ENCODE measurements around the gene ATP2A2.

Gene ATP2A2

DNA sequence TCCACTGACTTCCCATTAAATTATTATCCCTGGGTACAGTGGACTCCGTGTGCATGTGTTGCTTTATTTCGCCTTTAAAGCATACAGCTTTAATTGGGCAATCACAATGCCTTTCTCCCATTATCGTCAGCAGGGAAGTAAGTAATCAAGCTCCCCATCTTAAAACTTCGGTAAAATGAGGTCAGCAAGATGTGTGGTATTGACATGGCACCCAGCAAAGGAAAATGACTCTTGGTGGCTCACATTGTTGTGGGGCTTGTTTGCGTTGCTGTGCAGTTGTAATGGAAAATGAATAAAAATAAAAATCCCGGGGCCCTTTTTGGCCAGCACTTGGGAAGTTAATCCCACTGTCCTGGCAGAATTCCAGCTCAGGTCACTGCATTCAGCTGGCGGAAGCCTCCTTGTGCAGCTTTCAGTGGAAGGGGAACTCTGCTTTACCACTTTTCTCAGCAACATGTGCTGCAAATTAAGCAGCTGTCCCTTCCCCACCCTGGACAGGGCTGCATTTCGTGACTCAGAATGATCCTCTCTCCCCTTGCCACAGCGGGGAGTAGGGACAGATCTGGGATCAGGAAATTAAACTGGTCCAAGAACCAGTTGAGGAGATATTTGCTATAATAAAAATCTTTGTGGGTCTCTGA is 13.9 kb upstream of the ATP2A2 start:
- Histone ChIP-seq H3K27ac (ENCODE audit: low read depth, low read length) (peak overlapping the region; percentile 15), H3K9ac (ENCODE audit: low read length) (no peak overlapping the region), H3K36me3 (ENCODE audit: control insufficient read depth, insufficient read depth, low read length) (peaks cover 2% of the 10 kb centered on the region), H3K4me3 (ENCODE audit: low read length) (no peak overlapping the region), H3K4me1 (ENCODE audit: control insufficient read depth, insufficient read depth, low read length) (peaks cover 12% of the 10 kb centered on the region), H3K27me3 (ENCODE audit: control insufficient read depth, insufficient read depth, low read length) (no peaks in the 10 kb centered on the region)

DNA sequence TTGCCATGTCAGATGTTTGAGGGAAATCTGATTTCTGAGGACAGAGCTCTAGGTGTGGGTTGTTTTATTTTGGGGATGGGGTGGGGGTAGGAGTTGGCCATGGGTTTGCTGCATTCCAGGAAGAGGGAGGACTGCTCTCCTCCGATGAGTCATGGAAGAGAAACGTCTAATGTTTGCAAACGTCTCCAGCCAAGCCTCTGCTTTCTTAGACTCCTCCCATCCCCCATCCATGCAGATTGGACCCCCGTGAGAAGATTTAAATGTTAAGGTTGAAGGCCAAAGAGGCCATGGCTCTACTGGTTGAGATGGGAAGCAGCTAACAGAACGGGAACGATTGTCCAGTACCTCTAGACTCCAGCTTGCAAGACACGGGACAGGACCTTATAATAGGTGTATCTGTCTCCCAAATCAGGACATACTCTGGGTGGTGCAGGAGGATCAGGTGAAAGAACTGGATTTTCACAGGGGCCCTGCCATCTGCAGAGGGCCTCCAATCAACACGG is 11.4 kb upstream of the ATP2A2 start:
- H3K27ac ChIP-seq (ENCODE audit: low read depth, low read length), result peak overlapping the region; percentile 11
- no peaks in the 10 kb centered on the region for H3K27me3 ChIP-seq (ENCODE audit: control insufficient read depth, insufficient read depth, low read length)
- no peak overlapping the region for H3K9ac ChIP-seq (ENCODE audit: low read length)
- peaks cover 2% of the 10 kb centered on the region for H3K36me3 ChIP-seq (ENCODE audit: control insufficient read depth, insufficient read depth, low read length)
- H3K4me1 ChIP-seq (ENCODE audit: control insufficient read depth, insufficient read depth, low read length), result peaks cover 12% of the 10 kb centered on the region
- peak overlapping the region; percentile 27 for H3K4me3 ChIP-seq (ENCODE audit: low read length)

- peaks cover 12% of the 10 kb centered on the region for H3K4me1 ChIP-seq (ENCODE audit: control insufficient read depth, insufficient read depth, low read length)
- H3K9ac ChIP-seq (ENCODE audit: low read length), result no peak overlapping the region
- H3K36me3 ChIP-seq (ENCODE audit: control insufficient read depth, insufficient read depth, low read length), result peaks cover 2% of the 10 kb centered on the region
- peak overlapping the region; percentile 11 for H3K27ac ChIP-seq (ENCODE audit: low read depth, low read length)
- H3K27me3 ChIP-seq (ENCODE audit: control insufficient read depth, insufficient read depth, low read length), result no peaks in the 10 kb centered on the region
- peak overlapping the region; percentile 27 for H3K4me3 ChIP-seq (ENCODE audit: low read length)
Measured at GRCh38 chr12:110270125-110270962, 10.7 kb upstream of the ATP2A2 start.

DNA sequence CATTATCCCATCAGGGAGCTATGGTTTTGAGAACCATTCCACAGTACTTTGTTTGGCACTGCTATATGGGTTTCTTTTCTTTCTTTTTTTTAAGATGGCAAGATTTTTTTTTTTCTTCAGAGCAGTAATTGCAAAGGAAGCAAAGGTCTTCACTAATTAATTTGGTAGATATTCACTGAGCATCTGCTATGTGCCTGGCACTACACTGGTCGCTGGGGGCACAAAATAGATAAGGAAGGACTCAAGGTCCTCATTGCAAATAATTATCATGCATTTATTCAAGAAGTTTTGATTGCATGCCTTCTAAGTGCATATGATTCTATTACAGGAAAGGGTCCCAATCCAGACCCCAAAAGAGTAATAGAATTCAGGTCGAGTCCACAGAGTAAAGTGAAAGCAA is 10.0 kb upstream of the ATP2A2 start:
- Histone ChIP-seq H3K4me1 (ENCODE audit: control insufficient read depth, insufficient read depth, low read length) (peaks cover 12% of the 10 kb centered on the region), H3K27me3 (ENCODE audit: control insufficient read depth, insufficient read depth, low read length) (no peaks in the 10 kb centered on the region), H3K27ac (ENCODE audit: low read depth, low read length) (no peak overlapping the region), H3K9ac (ENCODE audit: low read length) (no peak overlapping the region), H3K36me3 (ENCODE audit: control insufficient read depth, insufficient read depth, low read length) (peaks cover 2% of the 10 kb centered on the region), H3K4me3 (ENCODE audit: low read length) (no peak overlapping the region)

- no peak overlapping the region for H3K27ac ChIP-seq (ENCODE audit: low read depth, low read length)
Measured at GRCh38 chr12:110277530-110278254, 3.4 kb upstream of the ATP2A2 start.

DNA sequence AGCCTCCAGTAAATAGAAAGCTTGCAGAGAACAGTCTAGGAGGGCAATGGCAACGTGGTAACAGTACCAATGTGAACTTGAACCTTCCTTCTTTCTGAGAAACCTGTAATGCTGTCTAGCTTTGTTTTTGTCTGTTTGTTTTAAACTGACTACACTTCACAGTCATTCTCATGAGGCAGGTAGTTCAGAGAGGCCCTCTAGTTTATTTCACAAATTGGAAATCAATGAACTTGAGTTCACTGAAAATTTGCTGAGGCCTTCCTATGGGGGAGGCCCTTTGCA is 2.9 kb upstream of the ATP2A2 start:
- H3K9ac ChIP-seq (ENCODE audit: low read length), result no peak overlapping the region
- no peak overlapping the region for H3K4me3 ChIP-seq (ENCODE audit: low read length)
- no peak overlapping the region for H3K27ac ChIP-seq (ENCODE audit: low read depth, low read length)
- H3K27me3 ChIP-seq (ENCODE audit: control insufficient read depth, insufficient read depth, low read length), result no peaks in the 10 kb centered on the region
- H3K36me3 ChIP-seq (ENCODE audit: control insufficient read depth, insufficient read depth, low read length), result no peaks in the 10 kb centered on the region
- H3K4me1 ChIP-seq (ENCODE audit: control insufficient read depth, insufficient read depth, low read length), result peaks cover 5% of the 10 kb centered on the region

More at GRCh38 chr12:110277530-110278254, 3.4 kb upstream of the ATP2A2 start:
- no peaks in the 10 kb centered on the region for H3K4me1 ChIP-seq (ENCODE audit: control insufficient read depth, insufficient read depth, low read length)
- H3K4me3 ChIP-seq (ENCODE audit: low read length), result no peak overlapping the region
- no peaks in the 10 kb centered on the region for H3K36me3 ChIP-seq (ENCODE audit: control insufficient read depth, insufficient read depth, low read length)
- H3K27me3 ChIP-seq (ENCODE audit: control insufficient read depth, insufficient read depth, low read length), result no peaks in the 10 kb centered on the region
- H3K9ac ChIP-seq (ENCODE audit: low read length), result no peak overlapping the region

- H3K27ac ChIP-seq (ENCODE audit: low read depth, low read length), result peak overlapping the region; percentile 92
- H3K4me1 ChIP-seq (ENCODE audit: control insufficient read depth, insufficient read depth, low read length), result peaks cover 11% of the 10 kb centered on the region
- no peaks in the 10 kb centered on the region for H3K27me3 ChIP-seq (ENCODE audit: control insufficient read depth, insufficient read depth, low read length)
- H3K9ac ChIP-seq (ENCODE audit: low read length), result no peak overlapping the region
- H3K36me3 ChIP-seq (ENCODE audit: control insufficient read depth, insufficient read depth, low read length), result no peaks in the 10 kb centered on the region
- H3K4me3 ChIP-seq (ENCODE audit: low read length), result peak overlapping the region; percentile 85
Measured at GRCh38 chr12:110279566-110280375, 1.3 kb upstream of the ATP2A2 start.

DNA sequence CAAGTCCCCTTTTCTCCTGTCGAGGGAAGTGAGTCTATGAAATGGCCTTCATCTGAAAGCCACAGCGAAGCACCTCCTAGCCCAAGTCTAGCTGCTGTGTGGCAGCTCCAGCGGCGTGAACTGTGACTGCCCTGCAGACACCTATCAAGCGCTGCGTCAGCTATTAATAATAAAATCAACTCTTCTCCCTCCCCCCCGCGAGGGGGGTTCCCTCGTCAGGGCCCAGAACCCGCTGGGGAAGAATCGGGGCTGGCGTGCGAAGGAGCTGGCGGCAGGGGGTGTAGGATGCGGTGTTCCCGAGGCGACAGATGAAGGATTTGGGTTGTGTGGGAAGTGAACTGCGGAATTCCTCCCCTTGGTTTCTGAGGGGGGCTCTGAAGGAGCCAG is 662 bp upstream of the ATP2A2 start:
- Histone ChIP-seq H3K36me3 (ENCODE audit: control insufficient read depth, insufficient read depth, low read length) (no peaks in the 10 kb centered on the region), H3K4me3 (ENCODE audit: low read length) (peak overlapping the region; percentile 85), H3K9ac (ENCODE audit: low read length) (peak overlapping the region; percentile 66), H3K27me3 (ENCODE audit: control insufficient read depth, insufficient read depth, low read length) (no peaks in the 10 kb centered on the region), H3K4me1 (ENCODE audit: control insufficient read depth, insufficient read depth, low read length) (peaks cover 11% of the 10 kb centered on the region), H3K27ac (ENCODE audit: low read depth, low read length) (peak overlapping the region; percentile 92)

DNA sequence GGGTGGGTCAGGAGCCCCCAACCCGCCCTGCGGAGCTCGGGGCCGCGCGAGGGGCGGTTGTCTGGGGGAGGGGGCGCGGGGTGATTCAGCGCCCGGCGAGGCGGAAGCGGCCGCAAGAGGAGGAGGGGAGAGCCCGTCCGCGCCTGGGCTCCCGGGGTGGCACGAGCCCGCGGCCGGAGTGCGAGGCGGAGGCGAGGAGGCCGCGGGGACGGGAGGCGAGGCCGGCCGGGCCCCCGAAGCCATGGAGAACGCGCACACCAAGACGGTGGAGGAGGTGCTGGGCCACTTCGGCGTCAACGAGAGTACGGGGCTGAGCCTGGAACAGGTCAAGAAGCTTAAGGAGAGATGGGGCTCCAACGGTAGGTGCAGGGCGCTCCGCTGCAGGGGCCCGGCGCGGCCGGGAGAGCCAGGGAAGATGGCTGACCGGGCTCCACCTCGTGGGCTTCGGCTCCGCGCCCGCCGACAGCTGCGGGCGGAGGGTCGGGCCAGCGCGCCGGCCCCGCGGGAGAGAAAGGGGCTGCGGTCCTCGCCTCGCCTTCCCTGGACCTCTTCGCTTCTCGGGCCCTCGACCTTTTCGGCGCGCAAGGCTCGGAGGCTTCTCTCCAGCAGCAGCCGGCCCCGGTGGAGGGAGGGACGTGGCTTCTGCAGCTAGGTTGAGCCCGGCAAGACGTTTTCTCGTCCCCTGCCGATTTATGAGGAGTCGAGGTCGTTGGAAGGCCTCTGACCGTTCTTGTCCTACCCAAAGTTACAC is 677 bp downstream of the ATP2A2 start:
- peak overlapping the region; percentile 94 for H3K9ac ChIP-seq (ENCODE audit: low read length)
- peaks cover 11% of the 10 kb centered on the region for H3K4me1 ChIP-seq (ENCODE audit: control insufficient read depth, insufficient read depth, low read length)
- peak overlapping the region; percentile 97 for H3K4me3 ChIP-seq (ENCODE audit: low read length)
- H3K27me3 ChIP-seq (ENCODE audit: control insufficient read depth, insufficient read depth, low read length), result no peaks in the 10 kb centered on the region
- H3K36me3 ChIP-seq (ENCODE audit: control insufficient read depth, insufficient read depth, low read length), result no peaks in the 10 kb centered on the region
- peak overlapping the region; percentile 92 for H3K27ac ChIP-seq (ENCODE audit: low read depth, low read length)

GRCh38 chr12:110282300-110282860 is 1.3 kb downstream of the ATP2A2 start:
- Histone ChIP-seq H3K36me3 (ENCODE audit: control insufficient read depth, insufficient read depth, low read length) (no peaks in the 10 kb centered on the region), H3K4me1 (ENCODE audit: control insufficient read depth, insufficient read depth, low read length) (peaks cover 11% of the 10 kb centered on the region), H3K4me3 (ENCODE audit: low read length) (peak overlapping the region; percentile 97), H3K27ac (ENCODE audit: low read depth, low read length) (peak overlapping the region; percentile 92), H3K9ac (ENCODE audit: low read length) (peak overlapping the region; percentile 94), H3K27me3 (ENCODE audit: control insufficient read depth, insufficient read depth, low read length) (no peaks in the 10 kb centered on the region)

All from rectal smooth muscle tissue (tissue), 1 donor.